NCI-H2227 treated with DMSO at 0.1 percent for 48 hours (cell line): ENCODE measurements around the gene ZFPL1.

Source experiments
- DNase-seq: peaks from one replicate; lab custom pipeline; 2025; lab: John Stamatoyannopoulos, UW

ZFPL1 gene

GRCh38 chr11:65095974-65096806 lies 12.2 kb downstream of the ZFPL1 start, which contains the start of gene VPS51:
TSS of gene VPS51 (plus strand) at chr11:65096214. CDS start at chr11:65096251, 37 bp downstream.
- DNase-seq = peak; percentile 88

DNA sequence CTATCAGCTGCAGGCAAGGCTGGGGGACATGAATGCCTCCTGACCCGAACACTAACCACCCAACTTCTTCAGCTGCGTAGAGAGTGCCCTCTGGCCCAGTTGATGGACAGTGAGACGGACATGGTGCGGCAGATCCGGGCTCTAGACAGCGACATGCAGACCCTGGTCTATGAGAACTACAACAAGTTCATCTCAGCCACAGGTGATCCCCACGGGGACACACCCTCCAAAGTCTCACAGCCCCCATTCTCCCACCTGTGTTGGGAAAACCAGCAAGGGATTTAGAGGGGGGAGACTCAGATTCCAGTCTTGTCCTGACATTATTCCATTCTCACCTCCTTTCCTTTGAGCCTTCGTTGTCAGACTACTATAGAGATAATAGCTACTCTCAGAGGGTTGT lies 12.9 kb downstream of the ZFPL1 start:
- no peak for DNase-seq

GRCh38 chr11:65100674-65101350 lies 16.8 kb downstream of the ZFPL1 start:
- no peak for DNase-seq

DNA sequence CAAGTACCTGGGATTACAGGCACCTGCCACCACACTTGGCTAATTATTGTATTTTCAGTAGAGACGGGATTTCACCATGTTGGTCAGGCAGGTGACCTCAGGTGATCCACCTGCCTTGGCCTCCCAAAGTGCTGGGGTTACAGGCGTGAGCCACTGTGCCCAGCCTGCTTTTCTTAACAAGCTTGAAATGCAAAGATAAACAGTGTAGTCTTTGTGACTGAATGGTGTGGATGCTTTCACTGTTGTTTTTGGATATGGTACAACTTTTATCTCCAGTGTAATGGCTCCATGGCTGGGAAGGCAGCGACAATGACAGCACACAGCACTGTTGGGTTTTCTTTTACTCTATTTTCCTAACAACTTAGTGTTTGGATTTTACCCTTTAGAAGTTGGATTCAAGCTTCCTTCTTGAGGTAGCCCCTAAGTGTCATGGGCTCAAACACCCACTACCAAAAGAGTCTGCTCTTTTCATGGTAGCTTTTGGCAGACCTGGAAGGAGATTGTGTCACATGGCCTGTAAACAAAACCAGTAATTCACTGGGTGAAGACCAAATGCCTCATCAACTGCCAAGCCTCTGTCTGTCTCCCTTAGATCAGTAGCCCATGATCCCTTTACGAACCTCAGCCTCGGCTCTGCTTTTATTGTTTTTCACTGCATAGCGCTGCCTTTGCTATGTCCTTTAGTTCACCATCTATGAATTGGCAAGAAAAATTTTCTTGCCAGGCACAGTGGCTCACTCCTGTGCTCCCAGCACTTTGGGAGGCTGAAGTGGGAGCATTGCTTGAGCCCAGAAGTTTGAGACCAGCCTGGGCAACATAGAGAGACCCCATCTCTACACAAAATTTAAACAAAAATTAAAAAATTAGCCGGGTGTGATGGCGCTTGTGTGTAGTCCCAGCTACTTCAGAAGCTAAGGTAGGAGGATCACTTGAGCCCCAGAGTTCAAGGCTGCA lies 18.4 kb downstream of the ZFPL1 start:
- DNase-seq = no peak

- no peak for DNase-seq
These were observed 19.5 kb downstream of the ZFPL1 start for GRCh38 chr11:65103476-65103875.

- no peak for DNase-seq
These were observed 20.6 kb downstream of the ZFPL1 start for GRCh38 chr11:65104628-65105027.

- no peak for DNase-seq
These were observed 23.1 kb downstream of the ZFPL1 start for GRCh38 chr11:65107078-65107477.

GRCh38 chr11:65107751-65108468 lies 23.9 kb downstream of the ZFPL1 start:
- DNase-seq = no peak

DNA sequence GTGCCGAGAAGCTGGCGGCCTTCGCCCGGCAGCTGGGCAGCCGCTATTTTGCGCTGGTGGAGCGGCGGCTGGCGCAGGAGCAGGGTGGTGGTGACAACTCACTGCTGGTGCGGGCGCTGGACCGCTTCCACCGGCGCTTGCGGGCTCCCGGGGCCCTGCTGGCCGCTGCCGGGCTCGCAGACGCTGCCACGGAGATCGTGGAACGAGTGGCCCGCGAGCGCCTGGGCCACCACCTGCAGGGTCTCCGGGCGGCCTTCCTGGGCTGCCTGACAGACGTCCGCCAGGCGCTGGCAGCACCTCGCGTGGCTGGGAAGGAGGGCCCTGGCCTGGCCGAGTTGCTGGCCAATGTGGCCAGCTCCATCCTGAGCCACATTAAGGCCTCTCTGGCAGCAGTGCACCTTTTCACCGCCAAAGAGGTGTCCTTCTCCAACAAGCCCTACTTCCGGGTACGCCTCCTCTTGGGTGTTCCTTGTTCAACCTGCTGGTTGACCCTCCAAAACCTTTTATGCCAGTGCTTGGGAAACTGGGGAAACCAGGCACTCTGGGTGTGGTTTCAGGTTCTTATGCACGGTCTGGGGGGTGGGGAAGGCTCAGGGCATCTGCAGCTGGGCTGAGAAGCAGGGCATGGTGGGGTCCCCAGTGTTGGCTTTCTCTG lies 24.6 kb downstream of the ZFPL1 start:
- no peak for DNase-seq

DNA sequence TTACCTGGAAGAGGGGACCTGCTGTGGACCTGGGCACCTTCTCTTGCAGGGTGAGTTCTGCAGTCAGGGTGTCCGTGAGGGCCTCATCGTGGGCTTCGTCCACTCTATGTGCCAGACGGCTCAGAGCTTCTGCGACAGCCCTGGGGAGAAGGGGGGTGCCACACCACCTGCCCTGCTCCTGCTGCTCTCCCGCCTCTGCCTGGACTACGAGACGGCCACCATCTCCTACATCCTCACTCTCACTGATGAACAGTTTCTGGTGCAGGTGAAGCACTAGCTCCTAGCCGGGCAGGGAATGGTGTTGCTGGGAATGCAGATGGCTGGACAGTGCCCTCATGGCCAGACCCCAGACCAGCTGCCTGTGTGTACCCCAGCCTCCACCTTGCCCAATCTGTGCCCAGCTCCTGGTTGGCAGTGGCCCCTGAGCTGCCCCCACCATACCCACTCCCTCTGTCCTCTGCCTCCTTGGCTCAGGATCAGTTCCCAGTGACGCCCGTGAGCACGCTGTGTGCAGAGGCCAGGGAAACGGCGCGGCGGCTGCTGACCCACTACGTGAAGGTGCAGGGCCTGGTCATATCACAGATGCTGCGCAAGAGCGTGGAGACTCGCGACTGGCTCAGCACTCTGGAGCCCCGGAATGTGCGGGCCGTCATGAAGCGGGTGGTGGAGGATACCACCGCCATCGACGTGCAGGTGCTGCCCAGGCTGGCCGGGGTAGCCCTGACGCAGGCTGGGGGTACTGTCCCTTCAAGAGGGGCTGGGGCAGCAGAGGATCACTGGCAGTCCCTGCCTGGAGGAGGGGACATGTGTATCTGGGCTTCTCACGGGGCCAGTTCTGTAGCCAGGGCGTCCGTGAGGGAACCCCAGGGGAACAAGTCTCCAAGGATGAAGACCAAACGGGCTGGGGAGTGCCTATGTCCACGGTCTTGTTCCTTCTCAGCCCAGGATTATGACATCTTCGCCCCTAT lies 25.5 kb downstream of the ZFPL1 start:
- no peak for DNase-seq

- peak; percentile 82 for DNase-seq
These were observed 26.4 kb downstream of the ZFPL1 start for GRCh38 chr11:65110354-65110861.

- DNase-seq = no peak
These were observed 27.2 kb downstream of the ZFPL1 start for GRCh38 chr11:65111159-65111743.

DNA sequence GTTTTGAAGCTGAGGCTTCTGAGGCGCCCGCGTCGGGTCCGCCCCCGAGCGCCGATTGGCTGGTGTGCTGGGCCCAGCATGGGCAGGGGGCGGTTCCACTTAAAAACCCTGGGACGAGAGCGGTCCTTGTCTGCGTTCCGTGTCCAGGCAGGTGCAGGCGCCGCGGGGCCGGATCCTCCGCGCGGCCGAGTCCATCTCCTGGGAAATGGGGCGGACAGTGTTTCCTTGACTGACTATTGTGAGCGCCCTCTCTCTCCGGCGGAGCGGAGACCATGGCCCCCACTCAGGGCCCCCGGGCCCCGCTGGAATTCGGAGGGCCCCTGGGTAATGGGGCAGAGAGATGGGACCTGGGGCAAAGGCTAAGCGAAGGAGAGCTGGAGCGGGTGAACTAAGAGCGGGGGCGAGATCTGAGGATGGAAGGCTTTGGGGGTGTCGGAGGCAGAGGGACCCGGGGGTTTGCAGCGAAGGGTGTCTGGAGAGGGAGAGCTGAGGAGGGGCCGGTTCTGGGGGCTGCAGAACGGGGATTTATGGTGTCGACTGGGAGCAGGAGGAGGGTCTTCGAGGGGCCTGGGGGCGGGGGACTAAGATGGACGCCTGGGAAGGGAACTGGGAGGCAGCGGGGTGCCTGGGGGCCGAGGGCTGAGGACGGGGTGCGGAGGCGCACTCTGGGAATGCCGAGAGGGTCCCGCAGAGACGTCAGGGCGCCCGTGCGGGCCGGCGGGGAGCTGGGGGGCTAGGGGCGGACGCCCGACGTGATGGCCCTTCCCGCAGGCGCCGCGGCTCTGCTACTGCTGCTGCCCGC lies 27.9 kb downstream of the ZFPL1 start, which contains the start of gene TM7SF2:
TSS of gene TM7SF2 (plus strand) at position 129 of the 802 bp plus-strand sequence. CDS start at position 273, 144 bp downstream.
- peak; percentile 92 for DNase-seq

DNA sequence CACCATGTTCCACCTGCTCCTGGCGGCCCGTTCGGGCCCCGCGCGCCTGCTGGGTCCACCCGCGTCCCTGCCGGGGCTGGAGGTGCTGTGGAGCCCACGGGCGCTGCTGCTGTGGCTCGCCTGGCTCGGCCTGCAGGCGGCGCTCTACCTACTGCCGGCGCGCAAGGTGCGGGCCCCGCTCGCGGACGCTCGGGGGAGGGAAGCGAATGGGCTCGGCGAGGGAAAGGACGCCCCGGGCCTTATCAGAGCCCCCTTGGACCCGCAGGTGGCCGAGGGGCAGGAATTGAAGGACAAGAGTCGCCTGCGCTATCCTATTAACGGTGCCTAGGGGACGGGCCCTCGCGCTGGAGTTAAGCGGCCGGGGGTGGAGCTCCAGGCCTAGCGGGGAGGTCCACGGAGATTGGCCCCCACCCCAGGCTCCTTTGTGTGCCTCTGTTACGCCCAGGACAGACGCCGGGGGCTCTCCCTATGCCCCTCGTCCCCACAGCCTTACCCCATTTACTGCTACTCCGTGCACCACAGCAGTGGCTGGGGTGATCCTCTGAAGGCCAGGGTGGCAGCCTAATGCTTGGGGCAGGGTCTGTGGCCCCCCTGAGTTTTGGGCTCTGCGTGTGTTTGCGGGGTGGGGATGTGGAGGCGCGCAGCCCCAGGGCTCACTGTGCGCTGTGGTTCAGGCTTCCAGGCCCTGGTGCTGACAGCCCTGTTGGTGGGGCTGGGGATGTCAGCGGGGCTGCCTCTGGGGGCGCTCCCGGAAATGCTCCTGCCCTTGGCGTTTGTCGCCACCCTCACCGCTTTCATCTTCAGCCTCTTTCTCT lies 28.7 kb downstream of the ZFPL1 start:
- DNase-seq = peak; percentile 19

DNA sequence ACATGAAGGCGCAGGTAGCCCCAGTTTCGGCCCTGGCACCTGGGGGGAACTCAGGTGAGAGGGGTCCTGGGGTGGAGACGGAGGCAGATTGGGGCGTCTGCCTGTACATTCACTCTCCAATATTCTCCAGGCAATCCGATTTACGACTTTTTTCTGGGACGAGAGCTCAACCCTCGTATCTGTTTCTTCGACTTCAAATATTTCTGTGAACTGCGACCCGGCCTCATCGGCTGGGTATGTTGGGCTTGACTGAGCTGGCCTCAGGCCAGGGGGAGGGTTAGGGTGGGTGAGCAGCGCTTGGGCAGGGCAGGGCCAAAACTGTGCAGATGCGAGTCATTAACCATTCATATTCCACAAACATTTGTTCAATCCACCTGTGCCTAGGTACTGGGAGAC lies 29.3 kb downstream of the ZFPL1 start:
- no peak for DNase-seq

- no peak for DNase-seq
These were observed 29.8 kb downstream of the ZFPL1 start for GRCh38 chr11:65113839-65114238.

DNA sequence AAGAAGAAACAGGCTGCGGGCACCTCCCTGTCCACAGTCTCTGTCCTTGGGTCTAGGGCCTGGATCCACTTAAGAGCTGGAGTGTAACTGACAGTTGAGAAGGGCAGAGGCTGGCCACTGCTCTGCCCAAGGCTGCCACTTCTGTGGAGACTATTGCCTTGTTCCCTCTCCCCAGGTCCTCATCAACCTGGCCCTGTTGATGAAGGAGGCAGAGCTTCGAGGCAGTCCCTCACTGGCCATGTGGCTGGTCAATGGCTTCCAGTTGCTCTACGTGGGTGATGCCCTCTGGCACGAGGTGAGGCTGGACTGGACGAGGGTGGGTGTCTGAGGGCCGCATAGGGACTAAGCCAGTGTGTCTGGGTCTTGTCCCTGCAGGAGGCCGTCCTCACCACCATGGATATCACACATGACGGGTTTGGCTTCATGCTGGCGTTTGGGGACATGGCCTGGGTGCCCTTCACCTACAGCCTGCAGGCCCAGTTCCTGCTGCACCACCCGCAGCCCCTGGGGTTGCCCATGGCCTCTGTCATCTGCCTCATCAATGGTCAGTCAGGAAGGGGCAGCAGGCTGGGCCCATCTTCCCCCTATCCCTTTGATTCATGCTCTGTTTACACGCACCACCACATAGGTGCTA lies 30.6 kb downstream of the ZFPL1 start:
- no peak for DNase-seq
